ENCODE data around the gene MRFAP1L1.

DNA sequence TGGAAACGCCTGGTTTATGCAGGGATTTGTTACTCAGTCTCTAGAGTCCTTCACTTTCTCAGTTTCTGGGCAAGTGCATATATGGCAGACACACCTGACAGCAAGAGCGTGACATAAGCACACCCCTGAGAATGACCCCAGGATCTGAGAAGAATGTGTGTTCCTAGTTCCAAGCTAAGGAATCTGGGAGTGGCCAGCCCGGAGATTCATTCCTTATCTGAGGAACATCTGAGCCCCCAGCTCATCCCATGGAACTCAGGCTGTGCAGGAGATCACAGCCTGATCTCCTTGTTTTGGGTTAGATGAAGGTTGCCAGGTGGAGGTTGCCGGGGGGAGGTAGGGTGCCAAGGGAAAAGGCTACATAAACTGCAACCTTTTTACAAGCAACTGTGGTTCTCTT, 49.1 kb upstream of the MRFAP1L1 start:
- TF ChIP-seq CTCF (IDR thresholded peaks at IDR 0.05) (no peak), EP300 (IDR thresholded peaks at IDR 0.05) (no peak)
